Ishikawa (cell line): ENCODE results near the gene HPS4.

ENCODE experiments used
- CEBPB ChIP-seq: IDR thresholded peaks from 2 replicates; pipeline ENCODE4 v1.6.1; 2012
- CREB1 ChIP-seq: IDR thresholded peaks from 2 replicates; pipeline ENCODE4 v1.6.1; 2012; ENCODE audit warnings: low read depth
- EGR1 ChIP-seq: IDR thresholded peaks from 2 replicates; pipeline ENCODE4 v1.6.1; 2012
- EP300 ChIP-seq: IDR thresholded peaks from 2 replicates; pipeline ENCODE4 v1.6.1; 2012; ENCODE audit warnings: borderline replicate concordance
- FOXM1 ChIP-seq: IDR thresholded peaks from 2 replicates; pipeline ENCODE4 v1.6.1; 2012; ENCODE audit warnings: low read depth, borderline replicate concordance
- MAX ChIP-seq: IDR thresholded peaks from 2 replicates; pipeline ENCODE4 v1.6.1; 2012
- NFIC ChIP-seq: IDR thresholded peaks from 2 replicates; pipeline ENCODE4 v1.6.1; 2012
- RAD21 ChIP-seq: IDR thresholded peaks from 2 replicates; pipeline ENCODE4 v1.6.1; 2012; ENCODE audit warnings: low read depth
- TAF1 ChIP-seq: IDR thresholded peaks from 2 replicates; pipeline ENCODE4 v1.6.1; 2012; ENCODE audit warnings: low read depth, mild to moderate bottlenecking
- TCF12 ChIP-seq: IDR thresholded peaks from 2 replicates; pipeline ENCODE4 v1.6.1; 2012; ENCODE audit warnings: low read depth
- TEAD4 ChIP-seq: IDR thresholded peaks from 2 replicates; pipeline ENCODE4 v1.6.1; 2012
- USF1 ChIP-seq: IDR thresholded peaks from 2 replicates; pipeline ENCODE4 v1.6.1; 2012
- YY1 ChIP-seq: IDR thresholded peaks from 2 replicates; pipeline ENCODE4 v1.6.1; 2012; ENCODE audit warnings: low read depth
- ZBTB7A ChIP-seq: IDR thresholded peaks from 2 replicates; pipeline ENCODE4 v1.6.1; 2012; ENCODE audit warnings: low read depth
- TF ChIP-seq, protein P1 (sequence below): IDR thresholded peaks from 2 replicates; pipeline ENCODE4 v1.6.1; 2012; ENCODE audit warnings: low read depth, mild to moderate bottlenecking

HPS4 gene

DNA sequence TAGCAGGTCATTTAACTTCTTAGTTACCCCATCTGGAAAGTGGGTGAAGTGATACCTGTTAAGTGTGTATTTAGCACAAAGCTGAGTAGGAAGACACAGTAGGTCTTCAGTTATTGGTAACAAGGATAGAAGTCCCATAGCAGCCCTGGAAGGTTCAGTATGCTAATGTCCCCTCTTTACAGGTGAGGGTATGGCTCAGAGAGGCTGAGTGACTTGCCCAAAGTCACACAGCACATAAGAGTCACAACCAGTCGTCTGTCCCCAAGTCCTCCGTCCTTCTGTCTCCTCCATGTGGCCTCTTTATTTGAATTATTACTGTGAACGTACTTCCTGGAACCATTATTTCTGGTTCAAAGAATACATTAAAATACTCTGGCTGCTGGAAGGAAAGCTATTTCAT, 44.0 kb downstream of the HPS4 start:
- no peak for TF ChIP-seq CREB1
- no peak for TF ChIP-seq TEAD4
- no peak for TF ChIP-seq NFIC

DNA sequence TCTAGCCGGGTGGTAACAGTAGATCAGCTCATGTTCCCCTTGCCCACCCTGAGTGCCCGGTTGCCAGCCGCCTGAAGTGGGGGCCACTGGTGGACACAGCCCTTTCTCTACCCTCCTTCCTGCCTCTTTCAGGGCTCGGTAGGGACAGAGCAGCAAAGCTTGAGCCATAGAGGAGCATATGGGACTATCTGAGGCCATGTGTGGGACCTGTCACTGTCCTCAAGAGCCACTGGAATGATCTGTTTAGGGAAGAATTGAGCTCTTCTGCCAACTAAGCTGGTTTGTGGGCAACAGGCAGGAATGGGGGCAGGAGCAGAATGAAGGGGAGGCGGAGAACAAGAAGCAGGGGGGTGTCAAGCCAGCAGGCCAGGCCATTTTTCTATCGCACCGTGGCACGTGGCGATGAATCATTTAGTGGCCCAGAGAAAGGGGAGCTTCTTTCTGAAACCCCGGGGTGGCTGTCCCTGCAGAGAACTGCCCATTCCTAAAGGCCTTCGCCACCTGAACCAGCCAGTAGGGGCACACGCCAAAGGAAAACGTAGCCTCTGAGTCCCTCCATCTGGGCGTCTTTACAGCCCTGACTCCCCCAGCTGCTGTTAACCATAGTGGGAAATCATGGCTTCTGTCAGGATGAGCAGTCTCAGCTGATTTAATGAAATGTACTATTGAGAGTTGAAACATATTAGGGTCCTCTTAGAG, 45.7 kb downstream of the HPS4 start:
- no peak for TF ChIP-seq YY1
- no peak for TF ChIP-seq RAD21
- TF ChIP-seq USF1 = no peak
- TF ChIP-seq, protein P1, sequence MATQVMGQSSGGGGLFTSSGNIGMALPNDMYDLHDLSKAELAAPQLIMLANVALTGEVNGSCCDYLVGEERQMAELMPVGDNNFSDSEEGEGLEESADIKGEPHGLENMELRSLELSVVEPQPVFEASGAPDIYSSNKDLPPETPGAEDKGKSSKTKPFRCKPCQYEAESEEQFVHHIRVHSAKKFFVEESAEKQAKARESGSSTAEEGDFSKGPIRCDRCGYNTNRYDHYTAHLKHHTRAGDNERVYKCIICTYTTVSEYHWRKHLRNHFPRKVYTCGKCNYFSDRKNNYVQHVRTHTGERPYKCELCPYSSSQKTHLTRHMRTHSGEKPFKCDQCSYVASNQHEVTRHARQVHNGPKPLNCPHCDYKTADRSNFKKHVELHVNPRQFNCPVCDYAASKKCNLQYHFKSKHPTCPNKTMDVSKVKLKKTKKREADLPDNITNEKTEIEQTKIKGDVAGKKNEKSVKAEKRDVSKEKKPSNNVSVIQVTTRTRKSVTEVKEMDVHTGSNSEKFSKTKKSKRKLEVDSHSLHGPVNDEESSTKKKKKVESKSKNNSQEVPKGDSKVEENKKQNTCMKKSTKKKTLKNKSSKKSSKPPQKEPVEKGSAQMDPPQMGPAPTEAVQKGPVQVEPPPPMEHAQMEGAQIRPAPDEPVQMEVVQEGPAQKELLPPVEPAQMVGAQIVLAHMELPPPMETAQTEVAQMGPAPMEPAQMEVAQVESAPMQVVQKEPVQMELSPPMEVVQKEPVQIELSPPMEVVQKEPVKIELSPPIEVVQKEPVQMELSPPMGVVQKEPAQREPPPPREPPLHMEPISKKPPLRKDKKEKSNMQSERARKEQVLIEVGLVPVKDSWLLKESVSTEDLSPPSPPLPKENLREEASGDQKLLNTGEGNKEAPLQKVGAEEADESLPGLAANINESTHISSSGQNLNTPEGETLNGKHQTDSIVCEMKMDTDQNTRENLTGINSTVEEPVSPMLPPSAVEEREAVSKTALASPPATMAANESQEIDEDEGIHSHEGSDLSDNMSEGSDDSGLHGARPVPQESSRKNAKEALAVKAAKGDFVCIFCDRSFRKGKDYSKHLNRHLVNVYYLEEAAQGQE = no peak
- TF ChIP-seq TEAD4 = no peak
- TF ChIP-seq NFIC = no peak
- TF ChIP-seq EP300 = no peak
- TF ChIP-seq MAX = no peak

- TF ChIP-seq, protein P1 = no peak
- TF ChIP-seq TCF12 (no peak), MAX (no peak), YY1 (no peak), NFIC (no peak), USF1 (no peak), EP300 (no peak), CEBPB (no peak), EGR1 (no peak), FOXM1 (no peak), ZBTB7A (no peak)
Measured at GRCh38 chr22:26436903-26437515, 46.6 kb downstream of the HPS4 start.

DNA sequence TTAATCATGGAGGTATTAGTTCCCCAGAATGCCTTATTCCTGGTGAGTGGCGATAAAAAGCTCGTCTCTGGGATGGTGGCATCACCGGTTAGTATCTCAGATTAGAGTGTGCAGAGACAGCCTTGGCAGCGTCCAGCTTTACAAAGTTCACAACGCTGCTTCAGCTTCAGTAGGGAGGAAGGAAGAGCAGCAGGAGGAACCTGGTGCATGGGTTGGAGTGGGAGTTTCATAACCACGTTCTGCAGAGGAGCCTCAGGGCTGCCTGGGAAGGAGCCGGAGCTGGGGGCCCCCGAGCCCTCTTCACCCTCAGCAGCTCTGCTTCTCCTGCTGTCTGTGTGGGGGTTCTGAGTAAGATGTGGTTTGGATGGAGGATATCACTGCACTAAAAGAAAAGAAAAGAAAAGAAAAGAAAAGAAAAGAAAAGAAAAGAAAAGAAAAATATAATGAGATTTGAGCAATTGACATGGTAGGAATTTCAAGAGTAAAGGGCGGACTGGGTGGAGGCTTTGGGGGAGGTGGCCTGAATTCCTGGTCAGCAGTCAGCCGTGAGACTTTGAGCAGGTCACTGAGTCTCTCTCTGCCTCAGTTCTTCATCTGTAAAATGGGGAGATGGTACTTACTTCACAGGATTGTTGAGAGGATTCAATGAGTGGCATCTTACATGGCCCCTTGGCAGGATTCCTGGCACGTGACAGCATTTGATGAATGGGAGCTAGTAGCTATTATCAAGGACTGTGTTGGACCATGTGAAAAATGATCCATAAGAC, 48.1 kb downstream of the HPS4 start:
- TF ChIP-seq TEAD4 (no peak; the same call in 1 of the 2 replicates), NFIC (no peak), ZBTB7A (no peak), CREB1 (no peak), TAF1 (no peak), TCF12 (no peak), USF1 (no peak), FOXM1 (no peak), CEBPB (no peak), EGR1 (no peak), YY1 (no peak)
- TF ChIP-seq, protein P1 = no peak
